Measurements from ENCODE around the gene ACOT4. TPM values are rescaled to one million over a fixed set of nuclear protein-coding genes. Genes with fewer than 3 reads are reported as not detected.
A peak's percentile ranks its signal among the peaks of the same experiment; 100 is the strongest.
"Not testable (repeated sequence)": the region's sequence is repeated elsewhere in the genome, so short reads cannot be mapped to it uniquely, and the experiment has no call there.

Gene ACOT4
- total RNA-seq, 2 donors from 2014 or later: 1.1 to 1.6 TPM

GRCh38 chr14:73620268-73620667 is 28.6 kb downstream of the ACOT4 start:
- intact Hi-C loops (cut with DNase I): no loop called here
- DNase-seq (no peak), ATAC-seq (peak in 1 of 2 donors; percentile 80)

- DNase-seq: no peak
- intact Hi-C loops (cut with DNase I): no loop called here
- no peak for ATAC-seq
These were observed 31.9 kb downstream of the ACOT4 start for GRCh38 chr14:73623504-73624054.

- no peak for DNase-seq
- intact Hi-C loops (cut with DNase I): no loop called here
- no peak for ATAC-seq
These were observed 34.0 kb downstream of the ACOT4 start for GRCh38 chr14:73625706-73626105.

GRCh38 chr14:73627151-73627558 is 35.5 kb downstream of the ACOT4 start:
- intact Hi-C loops (cut with DNase I): no loop called here
- DNase-seq: no peak
- no peak for ATAC-seq

GRCh38 chr14:73630009-73630780 is 38.5 kb downstream of the ACOT4 start:
- no peak for DNase-seq
- no peak for ATAC-seq
- intact Hi-C loops (cut with DNase I): loop anchor here in 1 of 2 donors (5.0 kb wide), 1 partner anchor 123 kb away; no protein-coding TSS in a partner anchor

- DNase-seq (peak; percentile 47), ATAC-seq (peak; percentile 89 to 91)
- intact Hi-C loops (cut with DNase I): loop anchor here (2.0 to 5.0 kb wide), 2 partner anchors 125 to 126 kb away; no protein-coding TSS in a partner anchor
These were observed 41.7 kb downstream of the ACOT4 start for GRCh38 chr14:73633116-73634010.

GRCh38 chr14:73634011-73634833 is 42.5 kb downstream of the ACOT4 start:
- intact Hi-C loops (cut with DNase I): loop anchor here in 1 of 2 donors (5.0 kb wide), 1 partner anchor 127 kb away; no protein-coding TSS in a partner anchor
- DNase-seq (peak; percentile 53), ATAC-seq (peak; percentile 64 to 90)

- ATAC-seq; DNase-seq; intact Hi-C loops (cut with DNase I): not testable (repeated sequence)
These were observed 44.7 kb downstream of the ACOT4 start for GRCh38 chr14:73636355-73636754.

GRCh38 chr14:73637830-73638229 is 46.2 kb downstream of the ACOT4 start:
- ATAC-seq (no peak), DNase-seq (no peak)
- intact Hi-C loops (cut with DNase I): no loop called here

- DNase-seq (no peak), ATAC-seq (no peak)
- intact Hi-C loops (cut with DNase I): no loop called here
These were observed 49.2 kb downstream of the ACOT4 start for GRCh38 chr14:73640796-73641365.

GRCh38 chr14:73644531-73645247 is 53.0 kb downstream of the ACOT4 start, which contains the start of gene DNAL1:
TSS of gene DNAL1 (plus strand) at chr14:73644986. CDS start at chr14:73645040, 54 bp downstream.
- DNase-seq (peak; percentile 96), ATAC-seq (peak; percentile 100)
- intact Hi-C loops (cut with DNase I): no loop called here

- no peak for ATAC-seq
- no peak for DNase-seq
- intact Hi-C loops (cut with DNase I): no loop called here
These were observed 53.6 kb downstream of the ACOT4 start for GRCh38 chr14:73645248-73645610.

Other genes starting within 250 kb of the ACOT4 start
- gene NUMB, start 133.3 kb upstream of the ACOT4 start, total RNA-seq: 10 to 100 TPM; 40.8 to 53.1 TPM
- gene RIOX1, start 100.9 kb upstream of the ACOT4 start, total RNA-seq: 1 to 10 TPM; 9.2 to 9.4 TPM
- gene ACOT1, start 54.7 kb upstream of the ACOT4 start, total RNA-seq: 10 to 100 TPM in 1 of 2 donors, 1 to 10 TPM in 1; 7.9 to 23.3 TPM
- gene HEATR4, start 32.9 kb upstream of the ACOT4 start, total RNA-seq: under 1 TPM; 0.15 to 0.37 TPM
- gene ACOT2, start 22.7 kb upstream of the ACOT4 start, total RNA-seq: 100 to 1,000 TPM; 130 to 151 TPM
- gene ACOT6, start 20.6 kb downstream of the ACOT4 start, total RNA-seq: not detected
- gene DNAL1, start 53.1 kb downstream of the ACOT4 start, total RNA-seq: 10 to 100 TPM; 14.0 to 16.4 TPM
- gene PNMA1, start 122.5 kb downstream of the ACOT4 start, total RNA-seq: 10 to 100 TPM; 25.9 to 29.6 TPM

Measured in left cardiac atrium (tissue), 4 donors.